ENCODE data around the gene EME1. TPM values are rescaled to one million over a fixed set of nuclear protein-coding genes. Genes with fewer than 3 reads are reported as not detected.

EME1 gene
- total RNA-seq, 1 experiment from 2014 or later: 9.6 TPM

GRCh38 chr17:50363217-50364060 is 9.6 kb upstream of the EME1 start:
- peak; percentile 45 for DNase-seq (ENCODE audit: low read depth)

GRCh38 chr17:50364061-50364458 is 9.0 kb upstream of the EME1 start:
- no peak for DNase-seq (ENCODE audit: low read depth)

GRCh38 chr17:50364715-50365114 is 8.3 kb upstream of the EME1 start:
- peak; percentile 41 for DNase-seq (ENCODE audit: low read depth)

DNA sequence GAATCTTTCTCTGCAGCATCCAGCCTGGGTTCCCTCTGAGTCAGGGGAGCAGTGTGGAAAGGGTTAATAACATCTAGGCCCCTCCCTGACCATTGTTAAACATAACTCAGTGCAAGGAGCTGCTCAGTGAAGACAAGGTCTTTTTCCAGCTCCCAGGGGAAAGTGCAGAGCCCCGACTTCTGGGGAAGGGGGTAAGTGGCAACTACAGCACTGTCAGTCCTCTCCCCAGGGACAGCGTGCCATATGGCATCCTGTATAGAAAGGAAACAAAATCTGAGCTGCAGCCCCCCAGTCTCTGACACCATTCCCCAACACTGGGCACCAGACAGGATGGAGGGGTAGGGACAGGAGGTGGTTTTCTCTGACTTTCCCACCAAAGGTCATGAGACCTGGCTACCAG is 7.9 kb upstream of the EME1 start:
- no peak for DNase-seq (ENCODE audit: low read depth)

GRCh38 chr17:50365649-50366393 is 7.2 kb upstream of the EME1 start:
- DNase-seq (ENCODE audit: low read depth): no peak

DNA sequence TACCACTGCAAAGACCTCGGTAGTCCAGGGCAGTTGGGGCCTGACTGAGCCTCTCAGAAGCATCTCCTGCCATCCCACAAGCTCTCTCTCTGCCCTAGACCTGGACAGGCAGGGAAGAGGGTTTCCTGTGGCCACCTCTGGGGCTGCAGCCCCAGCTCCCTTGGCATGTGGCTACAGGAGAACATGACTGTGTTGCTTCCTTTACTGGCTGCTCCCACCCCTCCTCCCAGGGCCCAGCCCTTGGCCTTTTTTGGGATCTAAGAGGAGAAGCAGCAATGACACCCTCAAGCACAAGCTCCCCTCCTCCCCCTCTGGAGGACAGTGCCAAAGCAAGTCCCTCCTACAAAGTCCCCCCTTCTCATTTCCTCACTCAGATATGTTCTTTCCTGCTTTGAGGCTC is 5.6 kb upstream of the EME1 start:
- no peak for DNase-seq (ENCODE audit: low read depth)

GRCh38 chr17:50370052-50370451 is 3.0 kb upstream of the EME1 start:
- no peak for DNase-seq (ENCODE audit: low read depth)

DNA sequence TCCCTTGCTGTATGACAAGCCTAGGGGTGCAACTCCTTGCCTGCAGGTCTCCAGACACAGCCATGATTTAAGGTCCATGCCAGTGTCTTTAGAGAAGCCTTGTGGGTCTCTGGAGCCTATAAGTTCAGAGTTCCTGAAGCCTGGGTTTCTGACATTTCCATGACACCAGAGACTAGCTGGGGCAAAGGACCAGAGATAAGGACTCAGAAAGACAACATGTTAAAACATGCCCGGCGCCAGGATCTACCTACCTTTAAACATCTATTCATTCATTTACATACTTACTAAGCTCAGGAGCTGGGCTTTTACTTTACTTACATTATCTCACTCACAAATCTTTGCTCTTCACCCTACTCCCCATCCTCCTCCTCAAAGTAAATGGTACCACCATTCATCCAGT is 1.5 kb upstream of the EME1 start:
- no peak for DNase-seq (ENCODE audit: low read depth)

- DNase-seq (ENCODE audit: low read depth): no peak
These were observed 739 bp upstream of the EME1 start for GRCh38 chr17:50372222-50372757.

DNA sequence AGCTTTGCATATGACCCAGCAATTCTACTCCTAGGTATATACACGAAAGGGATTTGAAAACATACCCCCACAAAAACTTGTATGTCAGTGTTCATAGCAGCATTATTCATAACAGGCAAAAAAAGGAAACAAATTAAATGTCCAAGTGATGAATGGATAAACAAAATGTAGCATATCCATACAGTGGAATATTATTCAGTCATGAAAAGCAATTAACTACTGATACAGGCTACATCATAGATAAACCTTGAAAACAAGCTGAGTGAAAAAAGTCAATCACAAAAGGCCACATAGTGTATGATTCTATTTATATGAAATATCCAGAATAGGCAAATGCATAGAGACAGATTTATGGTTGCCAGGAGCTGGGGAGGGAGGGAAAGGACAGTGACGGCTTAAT is 676 bp downstream of the EME1 start:
- no peak for DNase-seq (ENCODE audit: low read depth)

DNA sequence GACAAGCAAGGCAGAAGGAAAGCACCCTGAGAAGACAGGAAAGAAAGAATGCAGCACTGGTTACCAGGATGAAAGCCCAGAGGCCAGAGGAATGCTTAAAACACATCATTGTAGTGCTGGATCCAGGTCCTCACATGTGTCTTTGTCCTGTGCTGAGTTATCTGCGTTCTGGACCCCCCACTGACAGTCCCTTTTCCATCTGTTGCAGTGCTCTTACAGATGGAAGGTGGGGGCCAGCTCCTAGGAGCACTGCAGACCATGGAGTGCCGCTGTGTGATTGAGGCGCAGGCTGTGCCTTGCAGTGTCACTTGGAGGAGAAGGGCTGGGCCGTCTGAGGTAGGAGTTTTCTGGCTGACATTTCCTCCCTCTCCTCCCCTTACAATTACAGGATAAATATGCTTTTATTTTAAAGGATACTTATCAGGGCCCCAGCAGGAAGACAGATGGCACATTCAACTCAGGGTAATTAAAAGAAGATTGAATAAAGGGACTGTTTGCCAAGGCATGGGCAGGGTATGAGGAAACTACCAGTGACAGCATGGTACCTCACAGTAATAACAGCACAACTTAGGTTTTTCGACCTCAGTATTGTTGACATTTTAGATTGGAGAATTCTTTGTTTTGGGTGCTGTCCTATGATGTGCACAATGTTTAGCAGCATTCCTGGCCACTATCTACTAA is 3.0 kb downstream of the EME1 start:
- no peak for DNase-seq (ENCODE audit: low read depth)

DNA sequence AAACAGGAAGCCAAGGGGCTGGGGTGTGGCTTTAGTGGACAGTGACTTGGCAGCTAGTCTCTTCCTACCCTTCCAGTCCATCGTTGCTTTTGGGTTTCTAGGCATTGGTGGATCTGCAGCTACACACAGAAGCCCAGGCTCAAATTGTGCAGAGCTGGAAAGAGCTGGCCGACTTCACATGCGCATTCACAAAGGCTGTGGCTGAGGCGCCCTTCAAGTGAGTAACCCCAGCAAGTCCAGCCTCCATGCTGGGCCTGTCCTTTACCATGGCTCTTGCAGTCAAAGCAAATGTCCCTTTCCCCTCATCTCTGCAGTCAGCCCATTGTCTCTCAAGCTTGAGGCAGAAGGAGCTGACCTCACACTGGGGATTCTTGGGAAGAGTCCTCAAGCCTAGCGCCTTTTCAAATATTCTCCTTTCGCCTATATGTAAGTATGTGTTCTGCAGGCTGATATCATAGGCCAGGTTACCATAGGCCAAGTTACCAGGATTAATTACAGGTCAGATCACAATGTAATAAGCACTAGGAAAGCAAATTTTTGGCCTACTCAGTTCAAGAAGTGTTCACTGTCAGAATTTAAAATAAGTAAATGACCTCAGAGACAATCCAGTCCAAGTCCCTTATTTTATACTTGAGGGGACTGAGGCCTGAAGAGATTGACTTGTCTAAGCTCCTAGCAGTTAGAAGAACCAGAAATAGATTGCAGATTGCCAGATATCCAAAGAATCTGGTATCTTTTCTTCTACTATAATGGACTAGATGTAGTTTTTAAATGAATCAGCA is 6.5 kb downstream of the EME1 start:
- DNase-seq (ENCODE audit: low read depth): no peak

GRCh38 chr17:50380369-50381259 is 7.6 kb downstream of the EME1 start:
- DNase-seq (ENCODE audit: low read depth): peak; percentile 31

- DNase-seq (ENCODE audit: low read depth): no peak
These were observed 8.3 kb downstream of the EME1 start for GRCh38 chr17:50381260-50381815.

DNA sequence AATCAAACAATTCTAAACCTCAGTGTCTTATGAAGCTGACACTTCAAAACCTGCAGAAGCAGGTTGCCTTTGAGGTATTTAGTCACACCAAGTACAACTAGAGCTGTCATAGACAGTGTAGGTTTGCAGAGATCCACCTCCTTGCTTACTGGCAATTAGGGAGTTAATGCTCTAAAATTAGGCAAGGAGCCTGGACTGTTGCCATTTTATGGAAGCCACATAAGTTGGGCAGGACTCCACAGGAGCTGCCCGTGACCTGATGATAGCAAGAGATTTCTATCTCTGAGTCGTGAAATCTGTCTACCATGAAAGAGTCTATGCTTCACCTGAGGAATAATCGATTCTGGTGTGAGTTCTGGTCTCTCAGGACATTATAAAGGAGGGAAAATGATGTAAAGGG is 8.9 kb downstream of the EME1 start:
- peak; percentile 48 for DNase-seq (ENCODE audit: low read depth)

DNA sequence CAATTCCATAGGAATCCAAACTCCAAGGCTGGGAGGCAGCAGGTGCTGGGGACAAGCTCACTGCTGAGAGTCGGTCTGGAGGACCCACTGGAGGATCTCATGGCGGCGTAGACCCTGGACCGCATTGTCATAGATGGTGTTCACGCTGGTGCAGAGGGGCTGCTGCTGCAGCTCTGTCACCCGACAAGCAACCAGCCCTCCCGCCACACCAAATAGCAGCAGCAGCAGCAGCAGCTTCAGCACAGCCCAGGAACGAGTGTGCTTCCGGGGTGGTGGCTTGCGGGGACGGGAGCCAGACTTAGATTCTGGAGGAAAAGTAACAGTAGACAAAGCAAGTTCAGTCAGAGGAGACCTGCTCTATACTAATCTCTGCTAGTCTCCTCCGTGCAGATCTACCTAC is 9.9 kb downstream of the EME1 start:
- DNase-seq (ENCODE audit: low read depth): no peak

DNA sequence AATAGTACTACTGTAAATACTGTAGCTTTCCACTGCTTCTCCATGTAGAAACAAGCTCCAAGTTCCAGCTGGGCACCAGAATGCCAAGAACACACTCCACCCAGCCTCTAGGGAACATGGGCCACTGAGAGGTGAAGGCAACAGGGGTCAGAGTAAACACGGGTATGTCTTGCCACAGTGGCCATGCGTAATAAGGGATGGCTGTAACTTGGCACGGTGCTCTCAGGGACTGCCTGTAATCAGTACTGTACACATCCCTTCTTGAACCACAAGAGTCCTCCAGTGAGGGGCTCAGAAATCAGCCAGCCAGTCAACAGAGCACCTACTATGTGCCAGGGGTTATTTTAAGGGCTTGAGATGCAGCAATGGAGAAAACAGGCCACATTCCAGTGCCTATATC is 13.5 kb downstream of the EME1 start:
- no peak for DNase-seq (ENCODE audit: low read depth)

- DNase-seq (ENCODE audit: low read depth): no peak
These were observed 15.7 kb downstream of the EME1 start for GRCh38 chr17:50388728-50389127.

- DNase-seq (ENCODE audit: low read depth): no peak
These were observed 16.5 kb downstream of the EME1 start for GRCh38 chr17:50389534-50389933.

GRCh38 chr17:50392621-50393020 is 19.6 kb downstream of the EME1 start:
- no peak for DNase-seq (ENCODE audit: low read depth)

Measured in M059J (cell line).